ENCODE data around the gene PARD6B.

GRCh38 chr20:50794181-50794845 lies 62.9 kb downstream of the PARD6B start:
- TF ChIP-seq, protein P1, sequence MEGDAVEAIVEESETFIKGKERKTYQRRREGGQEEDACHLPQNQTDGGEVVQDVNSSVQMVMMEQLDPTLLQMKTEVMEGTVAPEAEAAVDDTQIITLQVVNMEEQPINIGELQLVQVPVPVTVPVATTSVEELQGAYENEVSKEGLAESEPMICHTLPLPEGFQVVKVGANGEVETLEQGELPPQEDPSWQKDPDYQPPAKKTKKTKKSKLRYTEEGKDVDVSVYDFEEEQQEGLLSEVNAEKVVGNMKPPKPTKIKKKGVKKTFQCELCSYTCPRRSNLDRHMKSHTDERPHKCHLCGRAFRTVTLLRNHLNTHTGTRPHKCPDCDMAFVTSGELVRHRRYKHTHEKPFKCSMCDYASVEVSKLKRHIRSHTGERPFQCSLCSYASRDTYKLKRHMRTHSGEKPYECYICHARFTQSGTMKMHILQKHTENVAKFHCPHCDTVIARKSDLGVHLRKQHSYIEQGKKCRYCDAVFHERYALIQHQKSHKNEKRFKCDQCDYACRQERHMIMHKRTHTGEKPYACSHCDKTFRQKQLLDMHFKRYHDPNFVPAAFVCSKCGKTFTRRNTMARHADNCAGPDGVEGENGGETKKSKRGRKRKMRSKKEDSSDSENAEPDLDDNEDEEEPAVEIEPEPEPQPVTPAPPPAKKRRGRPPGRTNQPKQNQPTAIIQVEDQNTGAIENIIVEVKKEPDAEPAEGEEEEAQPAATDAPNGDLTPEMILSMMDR (IDR thresholded peaks at IDR 0.05), result no peak
- TF ChIP-seq POLR2A (IDR thresholded peaks at IDR 0.05) (no peak), POLR2AphosphoS5 (IDR thresholded peaks at IDR 0.05) (no peak)

Data from prostate gland (tissue), 2 donors.